MM.1S (cell line): Measurements from ENCODE around the gene PSME3.

Experiments used
- EZH2 ChIP-seq: fragments of 300-600 bp; sonication (generic); optimal IDR thresholded peaks from 2 replicates; pipeline ENCODE3; 2017; ENCODE audit warnings: low read depth, mild to moderate bottlenecking, antibody characterized with exemption, low read length, mixed read lengths
- EZH2phosphoT487 ChIP-seq: fragments of 300-600 bp; sonication (generic); IDR thresholded peaks from 2 replicates; pipeline ENCODE4 v1.6.1; 2018; ENCODE audit warnings: antibody characterized with exemption, low read length
- TF ChIP-seq, protein P1 (sequence below): fragments of 300-600 bp; sonication (generic); IDR thresholded peaks from 2 replicates; pipeline ENCODE4 v1.5.1; 2016; ENCODE audit warnings: antibody characterized with exemption, low read length, mixed read lengths

DNA sequence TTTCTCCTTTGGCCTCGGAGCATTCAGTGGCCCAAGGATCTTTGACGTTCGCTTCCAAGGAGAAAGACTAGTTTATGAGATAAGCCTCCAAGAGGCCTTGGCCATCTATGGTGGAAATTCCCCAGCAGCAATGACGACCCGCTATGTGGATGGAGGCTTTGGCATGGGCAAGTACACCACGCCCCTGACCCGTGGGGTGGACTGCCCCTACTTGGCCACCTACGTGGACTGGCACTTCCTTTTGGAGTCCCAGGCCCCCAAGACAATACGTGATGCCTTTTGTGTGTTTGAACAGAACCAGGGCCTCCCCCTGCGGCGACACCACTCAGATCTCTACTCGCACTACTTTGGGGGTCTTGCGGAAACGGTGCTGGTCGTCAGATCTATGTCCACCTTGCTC is 19.2 kb downstream of the PSME3 start:
- TF ChIP-seq, protein P1, sequence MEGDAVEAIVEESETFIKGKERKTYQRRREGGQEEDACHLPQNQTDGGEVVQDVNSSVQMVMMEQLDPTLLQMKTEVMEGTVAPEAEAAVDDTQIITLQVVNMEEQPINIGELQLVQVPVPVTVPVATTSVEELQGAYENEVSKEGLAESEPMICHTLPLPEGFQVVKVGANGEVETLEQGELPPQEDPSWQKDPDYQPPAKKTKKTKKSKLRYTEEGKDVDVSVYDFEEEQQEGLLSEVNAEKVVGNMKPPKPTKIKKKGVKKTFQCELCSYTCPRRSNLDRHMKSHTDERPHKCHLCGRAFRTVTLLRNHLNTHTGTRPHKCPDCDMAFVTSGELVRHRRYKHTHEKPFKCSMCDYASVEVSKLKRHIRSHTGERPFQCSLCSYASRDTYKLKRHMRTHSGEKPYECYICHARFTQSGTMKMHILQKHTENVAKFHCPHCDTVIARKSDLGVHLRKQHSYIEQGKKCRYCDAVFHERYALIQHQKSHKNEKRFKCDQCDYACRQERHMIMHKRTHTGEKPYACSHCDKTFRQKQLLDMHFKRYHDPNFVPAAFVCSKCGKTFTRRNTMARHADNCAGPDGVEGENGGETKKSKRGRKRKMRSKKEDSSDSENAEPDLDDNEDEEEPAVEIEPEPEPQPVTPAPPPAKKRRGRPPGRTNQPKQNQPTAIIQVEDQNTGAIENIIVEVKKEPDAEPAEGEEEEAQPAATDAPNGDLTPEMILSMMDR = no peak
- TF ChIP-seq EZH2 = no peak
- TF ChIP-seq EZH2phosphoT487 = no peak
